Measurements from ENCODE around the gene ZMYND11.

DNA sequence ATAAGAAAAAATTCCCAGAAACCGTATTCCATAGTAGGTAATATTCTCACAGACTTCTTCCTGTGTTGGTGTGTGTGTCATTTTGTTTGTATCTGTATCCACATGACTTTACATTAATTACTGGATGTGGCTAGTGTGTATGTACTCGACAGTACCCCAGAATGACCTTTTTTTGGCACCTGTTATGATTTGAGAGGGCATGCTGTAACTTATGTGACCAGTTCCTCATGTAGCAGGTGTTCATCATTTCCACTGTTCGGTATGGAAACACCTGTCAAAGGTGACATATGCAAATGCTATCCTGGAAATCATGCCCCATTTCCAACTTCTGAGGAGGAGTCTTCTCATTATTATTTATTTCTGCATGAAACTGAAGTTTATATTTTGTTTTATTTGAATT, 89.3 kb downstream of the ZMYND11 start:
- TF ChIP-seq, protein P1, sequence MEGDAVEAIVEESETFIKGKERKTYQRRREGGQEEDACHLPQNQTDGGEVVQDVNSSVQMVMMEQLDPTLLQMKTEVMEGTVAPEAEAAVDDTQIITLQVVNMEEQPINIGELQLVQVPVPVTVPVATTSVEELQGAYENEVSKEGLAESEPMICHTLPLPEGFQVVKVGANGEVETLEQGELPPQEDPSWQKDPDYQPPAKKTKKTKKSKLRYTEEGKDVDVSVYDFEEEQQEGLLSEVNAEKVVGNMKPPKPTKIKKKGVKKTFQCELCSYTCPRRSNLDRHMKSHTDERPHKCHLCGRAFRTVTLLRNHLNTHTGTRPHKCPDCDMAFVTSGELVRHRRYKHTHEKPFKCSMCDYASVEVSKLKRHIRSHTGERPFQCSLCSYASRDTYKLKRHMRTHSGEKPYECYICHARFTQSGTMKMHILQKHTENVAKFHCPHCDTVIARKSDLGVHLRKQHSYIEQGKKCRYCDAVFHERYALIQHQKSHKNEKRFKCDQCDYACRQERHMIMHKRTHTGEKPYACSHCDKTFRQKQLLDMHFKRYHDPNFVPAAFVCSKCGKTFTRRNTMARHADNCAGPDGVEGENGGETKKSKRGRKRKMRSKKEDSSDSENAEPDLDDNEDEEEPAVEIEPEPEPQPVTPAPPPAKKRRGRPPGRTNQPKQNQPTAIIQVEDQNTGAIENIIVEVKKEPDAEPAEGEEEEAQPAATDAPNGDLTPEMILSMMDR (IDR thresholded peaks at IDR 0.05; ENCODE audit: low read length), result no peak
- TF ChIP-seq EZH2 (IDR thresholded peaks at IDR 0.05; ENCODE audit: borderline replicate concordance, low read length), result no peak

Measured in OCI-LY1 (cell line).